ENCODE data around the gene MANF.
"Not testable (repeated sequence)": the region's sequence is repeated elsewhere in the genome, so short reads cannot be mapped to it uniquely, and the experiment has no call there.

Gene MANF

DNA sequence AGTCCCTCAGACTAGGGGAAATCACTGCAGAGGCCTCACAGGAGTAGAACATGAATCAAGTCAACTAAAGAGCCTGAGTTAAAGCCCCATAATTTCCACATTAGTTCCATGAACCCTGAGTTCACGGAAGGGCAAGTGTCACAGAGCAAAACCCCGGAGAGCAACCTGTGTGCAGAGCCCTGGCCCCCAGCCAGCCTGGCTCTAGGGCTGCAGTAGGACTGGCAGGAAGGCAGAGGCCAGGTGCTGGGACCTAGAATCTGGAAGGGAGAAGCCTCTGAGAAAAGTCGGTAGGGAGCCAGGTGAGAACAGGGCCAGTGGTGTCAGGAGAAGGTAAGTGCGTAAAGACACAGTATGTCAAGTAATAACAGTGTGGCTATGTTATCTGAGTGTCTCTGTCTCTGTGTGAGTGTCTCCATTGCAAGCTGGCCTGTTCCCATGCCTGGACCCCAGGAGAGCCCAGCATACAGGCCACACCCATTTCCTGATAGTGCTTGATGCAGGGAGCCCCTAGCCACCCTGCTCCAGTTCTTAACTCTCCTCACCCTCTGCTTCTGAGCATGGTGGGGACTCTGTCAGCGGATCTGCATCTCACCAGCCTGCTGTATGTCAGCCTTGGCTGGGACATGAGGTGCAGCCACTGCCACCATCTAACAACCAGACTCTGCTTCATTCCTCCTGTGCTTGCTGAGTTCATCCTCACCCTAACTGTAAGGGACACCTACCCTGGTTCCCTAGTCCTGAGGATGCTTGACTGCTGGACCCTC, 11.3 kb upstream of the MANF start:
- no peak for DNase-seq

GRCh38 chr3:51374456-51374855, 10.6 kb upstream of the MANF start:
- DNase-seq, result no peak

DNA sequence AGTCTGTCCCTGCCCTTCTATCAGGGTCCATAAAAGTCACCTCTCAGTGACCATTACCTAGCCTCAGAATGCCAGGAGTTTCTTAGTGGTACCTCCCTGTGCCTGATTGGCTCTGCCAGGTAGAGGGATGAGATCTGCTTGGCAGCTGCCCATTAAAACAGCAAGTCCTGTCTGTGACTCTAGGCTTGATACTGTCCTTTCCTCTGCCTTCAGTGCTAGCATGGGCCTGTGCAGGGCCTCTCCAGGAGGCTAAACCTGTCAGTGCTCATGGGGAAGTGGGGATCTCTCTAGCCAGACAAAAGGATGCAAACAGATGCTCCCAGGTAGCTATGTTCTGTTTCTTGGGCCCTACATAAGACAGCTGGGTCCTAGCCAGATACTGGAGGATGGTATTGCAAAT, 10.0 kb upstream of the MANF start:
- DNase-seq, result no peak

GRCh38 chr3:51375571-51375970, 9.5 kb upstream of the MANF start:
- no peak for DNase-seq

- no peak for DNase-seq
Observed at GRCh38 chr3:51378065-51378464, 7.0 kb upstream of the MANF start.

- no peak for DNase-seq
Observed at GRCh38 chr3:51378726-51379125, 6.4 kb upstream of the MANF start.

DNA sequence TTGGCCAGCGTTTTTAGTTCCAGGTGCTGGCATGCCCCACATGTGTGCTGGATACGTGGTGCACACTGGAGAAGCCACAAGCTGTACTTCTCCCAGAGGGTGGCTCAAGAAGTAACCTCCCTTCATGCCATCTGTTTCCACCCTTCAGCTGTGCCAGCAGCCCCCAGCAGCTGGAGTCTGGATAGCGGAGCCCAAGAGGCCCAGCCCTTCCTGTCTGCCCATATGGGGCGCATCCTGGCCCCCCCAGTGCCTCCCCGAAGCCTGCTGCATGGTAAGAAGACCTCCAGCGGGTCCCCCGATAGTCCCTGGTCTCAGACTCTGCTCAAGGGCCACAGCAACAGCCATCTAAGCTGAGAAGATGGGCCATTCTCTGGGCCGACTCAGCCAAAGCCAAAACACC, 5.8 kb upstream of the MANF start:
- DNase-seq, result no peak

DNA sequence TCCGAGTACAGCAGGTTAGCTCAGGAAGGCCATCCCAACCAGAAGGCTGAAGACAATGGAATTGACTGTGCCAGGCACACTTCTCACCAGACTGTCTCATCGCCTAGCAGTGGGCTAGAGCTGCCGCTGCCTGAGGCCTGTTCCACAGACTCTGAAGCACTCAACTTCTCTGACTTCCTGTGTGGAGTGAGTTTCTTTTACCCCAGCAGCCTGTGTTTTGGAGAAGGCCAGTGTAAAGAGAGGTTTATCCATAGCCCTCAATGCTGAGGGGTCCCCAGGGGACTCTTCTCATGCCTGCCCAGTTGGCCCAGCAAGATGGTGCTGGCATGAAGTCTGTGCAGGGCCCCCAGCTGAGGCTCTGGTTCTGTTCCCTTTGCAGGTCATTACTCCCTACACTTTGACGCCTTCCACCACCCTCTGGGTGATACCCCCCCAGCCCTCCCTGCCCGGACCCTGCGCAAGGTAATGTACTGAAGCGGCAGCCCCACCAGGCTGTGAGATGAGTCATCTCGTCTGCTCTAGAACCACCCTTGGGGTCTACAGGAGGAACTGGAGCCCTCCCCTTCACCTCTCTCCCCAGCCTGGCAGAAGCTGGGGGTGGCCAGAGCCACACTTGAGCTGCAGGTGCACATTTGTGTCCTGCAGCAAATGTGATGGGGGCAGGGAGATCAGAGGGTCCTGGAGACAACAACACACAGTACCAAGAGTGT, 5.2 kb upstream of the MANF start:
- DNase-seq, result no peak

DNA sequence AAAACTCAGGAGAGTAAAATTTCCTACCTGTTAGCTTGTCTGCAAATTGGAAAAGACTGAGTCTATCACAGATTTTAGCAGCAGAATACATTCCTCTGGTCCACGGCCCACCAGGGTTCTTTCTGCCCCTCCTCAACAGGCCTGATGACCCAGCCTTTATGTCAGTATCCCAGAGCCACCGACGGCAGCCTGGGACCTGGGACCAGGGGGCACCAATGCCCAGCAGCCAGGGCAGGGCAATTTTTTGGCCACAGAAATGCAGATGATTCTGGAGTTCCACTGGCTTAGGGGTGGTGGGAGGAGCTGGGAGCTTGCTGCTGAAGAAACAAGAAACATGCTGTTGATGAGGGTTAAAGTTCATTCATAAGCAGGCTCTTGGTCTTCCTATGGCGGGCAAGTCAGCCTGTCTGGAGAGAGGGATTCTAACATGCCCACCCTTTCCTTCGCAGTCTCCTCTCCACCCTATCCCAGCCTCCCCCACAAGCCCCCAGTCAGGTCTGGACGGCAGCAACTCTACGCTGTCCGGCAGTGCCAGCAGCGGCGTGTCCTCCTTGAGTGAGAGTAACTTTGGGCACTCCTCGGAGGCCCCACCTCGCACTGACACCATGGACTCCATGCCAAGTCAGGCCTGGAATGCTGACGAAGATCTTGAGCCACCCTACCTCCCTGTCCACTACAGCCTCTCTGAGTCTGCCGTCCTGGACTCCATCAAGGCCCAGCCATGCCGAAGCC, 4.3 kb upstream of the MANF start:
- DNase-seq, result no peak

- DNase-seq, result no peak
Observed at GRCh38 chr3:51381333-51381705, 3.8 kb upstream of the MANF start.

DNA sequence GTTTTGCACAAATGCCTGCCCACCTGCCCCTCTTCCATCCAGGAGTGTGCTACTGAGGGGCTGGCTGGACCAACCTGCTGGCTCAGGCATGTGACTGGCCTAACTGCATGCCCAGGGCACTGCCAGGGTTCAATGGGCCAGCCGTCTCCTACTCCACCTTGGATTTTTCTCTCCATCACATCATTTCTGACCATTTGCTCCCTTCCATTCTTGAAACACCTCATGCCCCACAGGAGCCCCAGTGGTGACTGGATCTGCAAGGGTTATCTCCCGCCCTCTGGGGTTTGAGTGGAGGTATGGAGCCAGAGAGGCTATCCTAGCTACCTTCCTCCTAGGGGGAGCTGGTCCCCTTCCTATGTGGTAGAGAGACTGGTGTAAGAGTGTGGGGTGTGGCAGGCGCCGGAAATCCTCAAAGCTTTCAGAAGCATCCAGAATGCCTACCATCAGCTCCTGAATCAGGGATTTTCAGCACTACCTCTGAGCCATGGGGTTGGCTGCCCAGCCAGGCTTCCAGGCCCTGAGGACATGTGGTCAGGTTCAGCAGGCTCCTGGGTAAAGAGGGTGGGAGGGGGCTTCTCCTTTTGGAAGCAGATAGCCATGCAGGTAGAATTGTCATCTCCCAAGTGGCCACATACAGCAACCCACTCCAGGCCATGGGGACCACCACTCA, 2.9 kb upstream of the MANF start:
- DNase-seq, result no peak

DNA sequence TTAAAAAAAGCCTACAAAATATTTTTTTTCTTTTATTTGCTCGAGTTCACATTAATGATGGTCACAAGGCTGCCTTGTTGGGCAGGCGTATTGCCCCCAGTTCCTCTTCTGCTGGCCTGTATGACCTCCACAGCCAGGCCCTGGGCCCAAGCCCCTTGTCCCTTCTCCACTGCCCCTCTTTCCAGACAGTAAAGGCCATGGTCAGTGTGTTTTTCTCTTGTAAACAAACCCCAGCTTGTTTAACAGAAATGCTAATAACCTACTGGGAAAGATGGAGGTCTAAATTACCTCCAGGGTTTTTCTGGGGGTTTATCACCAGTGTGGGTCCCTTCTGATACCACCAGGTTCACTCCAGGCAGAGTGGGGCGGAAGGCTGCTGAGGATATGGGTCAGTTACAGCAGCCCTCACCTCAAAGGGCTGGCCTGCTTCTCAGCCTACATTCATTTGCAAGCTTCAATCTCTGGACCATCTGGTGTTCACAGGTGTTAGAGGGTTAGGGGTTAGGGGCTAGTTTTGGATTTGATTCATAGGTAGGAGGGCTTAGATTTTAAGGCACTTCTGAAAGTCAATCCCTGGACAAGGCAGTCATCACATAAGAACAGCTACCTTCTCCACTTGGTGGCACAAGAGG, 2.0 kb upstream of the MANF start:
- DNase-seq, result no peak

DNA sequence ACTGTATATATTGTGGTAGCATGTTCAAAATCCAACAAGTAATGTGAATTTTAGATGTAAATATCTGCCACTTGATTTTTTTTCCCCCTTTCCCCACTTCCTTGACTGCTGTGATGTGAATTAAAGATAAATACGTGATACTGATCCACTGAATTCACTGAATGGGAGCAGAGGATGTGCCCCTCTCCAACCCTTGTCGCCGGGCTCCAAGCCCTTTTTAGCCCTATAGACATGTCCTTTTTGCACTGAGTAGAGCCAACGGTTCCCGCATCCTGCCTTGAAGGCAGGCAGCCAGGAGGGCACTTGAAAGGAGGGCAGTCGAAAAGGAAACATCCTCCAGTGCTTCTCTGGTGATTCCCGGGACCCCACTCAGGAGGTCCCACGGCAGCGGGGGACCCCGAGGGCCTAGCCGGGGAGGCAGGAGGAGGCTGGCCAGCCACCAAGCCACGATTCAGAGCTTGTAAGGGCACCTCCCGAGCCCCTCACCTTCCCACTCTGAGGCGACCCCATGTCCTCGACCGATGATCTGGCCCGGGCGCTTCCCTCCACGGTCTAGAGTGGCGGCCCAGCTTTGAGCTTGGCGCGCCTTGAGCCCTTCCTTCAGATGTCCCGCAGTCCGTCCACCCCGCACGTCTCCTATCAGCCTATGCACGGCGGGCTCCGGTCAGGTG, 901 bp upstream of the MANF start:
- peak; percentile 14 for DNase-seq

DNA sequence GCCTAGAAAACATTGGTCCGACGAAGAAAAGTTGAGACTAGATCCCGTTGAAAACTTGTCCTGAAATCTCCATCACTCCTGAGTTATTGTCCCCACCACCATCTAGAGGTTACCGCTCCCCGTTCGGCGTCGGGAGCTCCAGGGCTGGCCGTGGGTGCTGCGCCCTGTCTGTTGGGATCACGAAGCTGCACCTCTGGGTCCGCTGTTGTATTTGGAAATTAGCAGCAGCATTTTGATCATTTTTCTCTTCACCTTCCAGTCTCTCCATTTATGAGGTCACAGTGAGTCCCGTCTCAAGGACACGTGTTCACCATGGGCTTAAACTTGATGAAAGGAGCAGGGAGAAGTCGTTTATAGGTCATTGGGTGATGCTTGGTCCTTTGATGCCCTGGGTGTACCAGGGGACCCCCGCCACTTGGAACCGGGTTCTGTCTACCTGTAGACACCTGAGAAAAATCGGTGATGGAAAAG, 565 bp downstream of the MANF start:
- no peak for DNase-seq

DNA sequence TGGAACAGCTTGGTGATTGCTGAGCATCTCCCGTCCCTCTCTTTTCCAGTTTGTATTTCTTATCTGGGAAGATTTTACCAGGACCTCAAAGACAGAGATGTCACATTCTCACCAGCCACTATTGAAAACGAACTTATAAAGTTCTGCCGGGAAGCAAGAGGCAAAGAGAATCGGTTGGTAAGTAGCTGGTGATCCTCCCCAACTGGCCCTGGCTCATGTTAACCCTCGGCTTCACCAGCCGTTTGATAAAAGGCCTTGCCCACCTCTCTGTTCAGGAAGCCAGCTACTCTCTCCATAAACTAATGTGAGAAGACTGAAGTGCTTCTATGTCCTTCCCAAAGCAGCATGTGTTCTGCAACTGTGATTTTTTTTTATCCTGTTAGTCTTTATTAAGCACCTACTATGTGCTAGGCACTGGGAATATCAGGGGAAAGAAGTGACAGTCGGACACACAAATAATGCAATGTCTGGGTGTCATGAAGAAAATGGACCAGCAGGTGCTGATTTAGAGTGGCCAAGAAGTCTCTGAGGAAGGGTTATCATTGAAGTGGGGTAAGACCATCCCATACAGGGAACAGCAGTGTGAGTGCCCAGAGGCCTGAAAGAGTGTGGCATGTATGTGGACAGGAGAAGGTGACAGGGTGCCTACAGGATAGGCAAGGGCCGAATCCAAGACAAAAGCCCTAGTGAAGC, 1.2 kb downstream of the MANF start:
- no peak for DNase-seq

DNA sequence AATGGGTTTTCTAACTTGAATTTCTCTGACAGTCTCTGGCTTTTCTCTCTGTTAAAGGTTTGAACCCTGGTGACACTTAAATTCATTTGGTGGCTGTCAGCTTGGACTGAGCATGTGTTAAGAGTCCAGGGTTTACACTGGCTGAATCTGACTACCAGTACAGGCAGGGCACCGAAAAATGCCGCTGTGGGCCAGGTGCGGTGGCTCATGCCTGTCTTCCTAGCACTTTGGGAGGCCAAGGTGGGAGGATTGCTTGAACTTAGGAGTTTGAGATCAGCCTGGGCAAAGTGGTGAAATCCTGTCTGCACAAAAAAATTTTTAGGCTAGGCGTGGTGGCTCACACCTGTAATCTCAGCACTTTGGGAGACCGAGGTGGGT, 1.8 kb downstream of the MANF start:
- no peak for DNase-seq

GRCh38 chr3:51387281-51387680, 2.2 kb downstream of the MANF start:
- not testable (repeated sequence) for DNase-seq

- no peak for DNase-seq
Observed at GRCh38 chr3:51388286-51389029, 3.4 kb downstream of the MANF start.

- DNase-seq, result peak; percentile 70
Observed at GRCh38 chr3:51389423-51390183, 4.5 kb downstream of the MANF start.

All from CD4-positive, alpha-beta T cell treated with Interleukin-17A for 1 hour (primary cell).